22Rv1 (cell line): ENCODE data around the gene P2RX1.

ENCODE experiments used
- H3K27ac ChIP-seq: fragments of 450-650 bp; 2 replicates; pipeline ENCODE4 v1.5.1; 2017
- CTCF ChIP-seq: fragments of 450-650 bp; IDR thresholded peaks from 2 replicates; pipeline ENCODE4 v1.5.1; 2017; ENCODE audit warnings: mild to moderate bottlenecking
- ZFX ChIP-seq: fragments of 450-650 bp; IDR thresholded peaks from 2 replicates; pipeline ENCODE4 v1.6.1; 2017; ENCODE audit warnings: antibody characterized with exemption, borderline replicate concordance

The P2RX1 gene

GRCh38 chr17:3955673-3955988, 39.4 kb upstream of the P2RX1 start:
- TF ChIP-seq CTCF: no peak
- no peak for TF ChIP-seq ZFX
- H3K27ac ChIP-seq: no peak overlapping the region

GRCh38 chr17:3954976-3955672, 38.9 kb upstream of the P2RX1 start:
- no peak overlapping the region for H3K27ac ChIP-seq
- TF ChIP-seq CTCF (no peak), ZFX (no peak)

GRCh38 chr17:3954086-3954485, 37.8 kb upstream of the P2RX1 start:
- H3K27ac ChIP-seq: no peak overlapping the region
- no peak for TF ChIP-seq ZFX
- no peak for TF ChIP-seq CTCF

- no peak overlapping the region for H3K27ac ChIP-seq
- TF ChIP-seq CTCF (no peak), ZFX (no peak)
Observed at GRCh38 chr17:3953542-3953941, 37.3 kb upstream of the P2RX1 start.

- TF ChIP-seq ZFX: no peak
- TF ChIP-seq CTCF: no peak
- H3K27ac ChIP-seq: no peak overlapping the region
Observed at GRCh38 chr17:3952186-3952585, 35.9 kb upstream of the P2RX1 start.

- TF ChIP-seq CTCF (no peak), ZFX (no peak)
- no peak overlapping the region for H3K27ac ChIP-seq
Observed at GRCh38 chr17:3951420-3951819, 35.2 kb upstream of the P2RX1 start.

- H3K27ac ChIP-seq: no peak overlapping the region
- no peak for TF ChIP-seq CTCF
- TF ChIP-seq ZFX: no peak
Observed at GRCh38 chr17:3951003-3951402, 34.7 kb upstream of the P2RX1 start.
